Neuronal stem cell (in vitro differentiated cells): Measurements from ENCODE around the gene BCAS1.

Source experiments
- DNase-seq: peaks from one replicate; pipeline ENCODE4 v3.0.0-alpha.2; 2013; ENCODE audit warnings: low spot score
- H2AFZ ChIP-seq: one replicate; pipeline ENCODE4 v1.6.1; 2013; ENCODE audit warnings: mild to moderate bottlenecking, low read length, inconsistent platforms
- H2AK5ac ChIP-seq: 2 replicates; pipeline ENCODE4 v1.6.1; 2013; ENCODE audit warnings: low read depth, mild to moderate bottlenecking, inconsistent platforms, low read length, moderate library complexity, mixed read lengths
- H2BK120ac ChIP-seq: 2 replicates; pipeline ENCODE4 v1.6.1; 2013; ENCODE audit warnings: low read depth, mild to moderate bottlenecking, inconsistent platforms, low read length, moderate library complexity, mixed read lengths
- H2BK12ac ChIP-seq: one replicate; pipeline ENCODE4 v1.6.1; 2013; ENCODE audit warnings: low read length, inconsistent platforms
- H2BK15ac ChIP-seq: 2 replicates; pipeline ENCODE4 v1.6.1; 2013; ENCODE audit warnings: mild to moderate bottlenecking, low read length, inconsistent platforms, mixed read lengths
- H2BK5ac ChIP-seq: one replicate; pipeline ENCODE4 v1.6.1; 2013; ENCODE audit warnings: inconsistent platforms, mild to moderate bottlenecking, low read length, moderate library complexity
- H3K14ac ChIP-seq: one replicate; pipeline ENCODE4 v1.6.1; 2013; ENCODE audit warnings: low read length, inconsistent platforms
- H3K18ac ChIP-seq: 2 replicates; pipeline ENCODE4 v1.6.1; 2013; ENCODE audit warnings: low read length, inconsistent platforms
- H3K23ac ChIP-seq: 2 replicates; pipeline ENCODE4 v1.6.1; 2013; ENCODE audit warnings: low read depth, mild to moderate bottlenecking, mixed read lengths, low read length, inconsistent platforms; ENCODE audit not compliant: poor library complexity
- H3K27ac ChIP-seq: replicated peaks from 3 replicates; pipeline ENCODE4 v1.5.1; 2013; ENCODE audit warnings: low read length, inconsistent platforms
- H3K27me3 ChIP-seq, 3 experiments: 2 replicates each; pipeline ENCODE4 v1.6.1; 2013; ENCODE audit warnings: low read length in 3 of 3, mild to moderate bottlenecking in 2 of 3, inconsistent platforms in 1 of 3, low read depth in 1 of 3, mixed read lengths in 1 of 3, moderate library complexity in 1 of 3; ENCODE audit not compliant: control insufficient read depth in 3 of 3, insufficient read depth in 3 of 3
- H3K36me3 ChIP-seq, 2 donors: replicated peaks in 1 of 2; 2 replicates each; pipeline ENCODE4 v1.6.1; 2013; ENCODE audit warnings: low read length in 2 of 2; ENCODE audit not compliant: control insufficient read depth in 2 of 2, insufficient read depth in 2 of 2
- H3K4ac ChIP-seq: 2 replicates; pipeline ENCODE4 v1.6.1; 2013; ENCODE audit warnings: inconsistent platforms, mild to moderate bottlenecking, low read length, moderate library complexity
- H3K4me1 ChIP-seq, 2 donors: 1 replicate in 1 of 2; 2 replicates in 1 of 2; pipeline ENCODE4 v1.6.1; 2013; ENCODE audit warnings: low read length in 2 of 2, low read depth in 1 of 2; ENCODE audit not compliant: control insufficient read depth in 2 of 2, insufficient read depth in 1 of 2
- H3K4me2 ChIP-seq: one replicate; pipeline ENCODE4 v1.6.1; 2013; ENCODE audit warnings: mild to moderate bottlenecking, low read length, inconsistent platforms; ENCODE audit not compliant: insufficient read depth, poor library complexity, severe bottlenecking
- H3K4me3 ChIP-seq, 2 donors: 2 replicates each; pipeline ENCODE4 v1.5.1; 2013; ENCODE audit warnings: low read length in 2 of 2, mild to moderate bottlenecking in 2 of 2, inconsistent platforms in 1 of 2, moderate library complexity in 1 of 2
- H3K79me1 ChIP-seq: one replicate; pipeline ENCODE4 v1.6.1; 2013; ENCODE audit warnings: low read depth, mild to moderate bottlenecking, inconsistent platforms, low read length, moderate library complexity
- H3K9ac ChIP-seq: one replicate; pipeline ENCODE4 v1.6.1; 2013; ENCODE audit warnings: mild to moderate bottlenecking, low read depth, low read length, inconsistent platforms; ENCODE audit not compliant: poor library complexity
- H3K9me3 ChIP-seq, 2 donors: replicated peaks in 1 of 2; 2 replicates each; pipeline versions ENCODE3 to v1.6.1; 2013; ENCODE audit warnings: low read length in 2 of 2, mild to moderate bottlenecking in 2 of 2, inconsistent platforms in 1 of 2, low read depth in 1 of 2, mixed read lengths in 1 of 2, moderate library complexity in 1 of 2; ENCODE audit not compliant: control insufficient read depth in 2 of 2, insufficient read depth in 1 of 2
- H4K8ac ChIP-seq: one replicate; pipeline ENCODE4 v1.6.1; 2013; ENCODE audit warnings: low read depth, mild to moderate bottlenecking, inconsistent platforms, low read length, moderate library complexity
- H4K91ac ChIP-seq: one replicate; pipeline ENCODE4 v1.6.1; 2013; ENCODE audit warnings: low read length, low read depth, mild to moderate bottlenecking, inconsistent platforms; ENCODE audit not compliant: poor library complexity
- WGBS, 2 donors: extraction: QIAGEN DNeasy Blood & Tissue Kit; methylation state at CpG; one replicate each; pipeline ENCODE4 v1.1.7; 2013; ENCODE audit warnings: missing lambda C conversion rate in 2 of 2, mixed read lengths in 1 of 2; ENCODE audit not compliant: insufficient read length in 2 of 2, insufficient replicate concordance in 1 of 2; ENCODE audit errors: extremely low coverage in 2 of 2; 5-methylcytosine and 5-hydroxymethylcytosine counted together

BCAS1 gene

GRCh38 chr20:54026295-54027064, 43.9 kb downstream of the BCAS1 start:
- Histone ChIP-seq H3K4me1 (peaks cover 0 to 6% of the 10 kb centered on the region in 2 donors), H4K8ac (no peak overlapping the region), H3K14ac (no peak overlapping the region), H3K23ac (no peak overlapping the region), H3K4me3 (no peak overlapping the region), H2AK5ac (no peak overlapping the region), H3K4ac (no peak overlapping the region), H3K36me3 (no peaks in the 10 kb centered on the region), H4K91ac (no peak overlapping the region), H3K9me3 (no peaks in the 10 kb centered on the region), H3K27me3 (no peaks in the 10 kb centered on the region), H2BK12ac (no peak overlapping the region), H2BK5ac (no peak overlapping the region), H3K18ac (no peak overlapping the region), H3K79me1 (no peaks in the 10 kb centered on the region), H2BK15ac (no peak overlapping the region), H2AFZ (no peak overlapping the region), H3K27ac (no peak overlapping the region), H3K4me2 (no peak overlapping the region), H3K9ac (no peak overlapping the region), H2BK120ac (no peak overlapping the region)
- no peak for DNase-seq
- no CpG with 5 or more reads among the region's 8 CpGs for WGBS, 2 donors

GRCh38 chr20:54025251-54025771, 45.1 kb downstream of the BCAS1 start:
- H3K4me1 ChIP-seq = peaks cover 0 to 6% of the 10 kb centered on the region in 2 donors
- no peak overlapping the region for H2BK5ac ChIP-seq
- no peak overlapping the region for H3K27ac ChIP-seq
- no peak overlapping the region for H3K9ac ChIP-seq
- H3K4me2 ChIP-seq = no peak overlapping the region
- no peak overlapping the region for H3K4me3 ChIP-seq
- no peaks in the 10 kb centered on the region for H3K27me3 ChIP-seq
- H2AFZ ChIP-seq = peak overlapping the region; percentile 21
- H4K8ac ChIP-seq = no peak overlapping the region
- H2BK12ac ChIP-seq = no peak overlapping the region
- H2BK15ac ChIP-seq = no peak overlapping the region
- no peaks in the 10 kb centered on the region for H3K9me3 ChIP-seq
- no peak overlapping the region for H3K4ac ChIP-seq
- no peak for DNase-seq
- no peak overlapping the region for H2AK5ac ChIP-seq
- no peak overlapping the region for H2BK120ac ChIP-seq
- WGBS, 2 donors = no CpG with 5 or more reads among the region's 3 CpGs
- H3K14ac ChIP-seq = no peak overlapping the region
- H3K79me1 ChIP-seq = no peaks in the 10 kb centered on the region
- H4K91ac ChIP-seq = no peak overlapping the region
- H3K18ac ChIP-seq = no peak overlapping the region
- H3K36me3 ChIP-seq = no peaks in the 10 kb centered on the region
- H3K23ac ChIP-seq = no peak overlapping the region

- Histone ChIP-seq H3K36me3 (no peaks in the 10 kb centered on the region), H4K8ac (no peak overlapping the region), H3K18ac (no peak overlapping the region), H3K14ac (no peak overlapping the region), H3K79me1 (no peaks in the 10 kb centered on the region), H3K4me3 (no peak overlapping the region), H3K4me1 (peaks cover 0 to 6% of the 10 kb centered on the region in 2 donors), H3K27me3 (no peaks in the 10 kb centered on the region), H2BK5ac (no peak overlapping the region), H2BK15ac (no peak overlapping the region), H3K27ac (no peak overlapping the region), H3K9me3 (no peaks in the 10 kb centered on the region), H3K4ac (no peak overlapping the region), H3K9ac (no peak overlapping the region), H3K4me2 (no peak overlapping the region), H2AFZ (no peak overlapping the region), H2BK12ac (no peak overlapping the region), H3K23ac (no peak overlapping the region), H4K91ac (no peak overlapping the region), H2AK5ac (no peak overlapping the region), H2BK120ac (no peak overlapping the region)
- no peak for DNase-seq
- WGBS, 2 donors = no CpG with 5 or more reads among the region's 3 CpGs
Observed at GRCh38 chr20:54023406-54023805, 47.0 kb downstream of the BCAS1 start.

GRCh38 chr20:54021446-54022235, 48.8 kb downstream of the BCAS1 start:
- H4K91ac ChIP-seq = no peak overlapping the region
- no peaks in the 10 kb centered on the region for H3K27me3 ChIP-seq
- H2AK5ac ChIP-seq = no peak overlapping the region
- no peak overlapping the region for H3K14ac ChIP-seq
- DNase-seq = no peak
- no peak overlapping the region for H3K9ac ChIP-seq
- H4K8ac ChIP-seq = no peak overlapping the region
- H3K36me3 ChIP-seq = no peaks in the 10 kb centered on the region
- H3K23ac ChIP-seq = no peak overlapping the region
- no peaks in the 10 kb centered on the region for H3K79me1 ChIP-seq
- no peak overlapping the region for H3K4ac ChIP-seq
- H3K4me1 ChIP-seq = peaks cover 0 to 6% of the 10 kb centered on the region in 2 donors
- H3K9me3 ChIP-seq = no peaks in the 10 kb centered on the region
- no CpG with 5 or more reads among the region's 7 CpGs for WGBS, 2 donors
- no peak overlapping the region for H3K27ac ChIP-seq
- no peak overlapping the region for H3K4me2 ChIP-seq
- no peak overlapping the region for H2BK5ac ChIP-seq
- H3K4me3 ChIP-seq = no peak overlapping the region
- H3K18ac ChIP-seq = no peak overlapping the region
- H2AFZ ChIP-seq = no peak overlapping the region
- H2BK120ac ChIP-seq = no peak overlapping the region
- no peak overlapping the region for H2BK15ac ChIP-seq
- H2BK12ac ChIP-seq = no peak overlapping the region
